DND-41 (cell line): ENCODE results near the gene VPS8.
"Not testable (repeated sequence)": the region's sequence is repeated elsewhere in the genome, so short reads cannot be mapped to it uniquely, and the experiment has no call there.

Experiments
- ATAC-seq: fragments of 200-7000 bp; cut with Tn5 transposase; 3 replicates; pipeline ENCODE4 v1.9.1; 2021; ENCODE audit warnings: low read depth; ENCODE audit not compliant: insufficient read depth
- DNase-seq: peaks from one replicate; pipeline ENCODE4 v3.0.0-alpha.2; 2020
- H2AFZ ChIP-seq: 2 replicates; pipeline ENCODE4 v1.6.0; 2012; ENCODE audit warnings: low read depth, low read length
- H3K27ac ChIP-seq: 2 replicates; pipeline ENCODE4 v1.5.1; 2012; ENCODE audit warnings: low read length, inconsistent platforms
- H3K27me3 ChIP-seq: fragments of 200-600 bp; sonication (generic); 2 replicates; pipeline ENCODE4 v1.6.0; 2012; ENCODE audit warnings: low read length, mild to moderate bottlenecking, inconsistent platforms; ENCODE audit not compliant: insufficient read depth, poor library complexity
- H3K36me3 ChIP-seq: 2 replicates; pipeline ENCODE4 v1.5.1; 2012; ENCODE audit warnings: low read length, inconsistent platforms; ENCODE audit not compliant: insufficient read depth
- H3K4me1 ChIP-seq: 2 replicates; pipeline ENCODE4 v1.5.1; 2012; ENCODE audit warnings: mild to moderate bottlenecking, low read length; ENCODE audit not compliant: insufficient read depth
- H3K4me2 ChIP-seq: 2 replicates; pipeline ENCODE4 v1.6.0; 2012; ENCODE audit warnings: mild to moderate bottlenecking, moderate library complexity, low read length, inconsistent platforms; ENCODE audit not compliant: insufficient read depth
- H3K4me3 ChIP-seq, 2 experiments: fragments of 200-600 bp in 1 of 2; shearing (Covaris generic) in 1 of 2; 2 replicates each; pipeline ENCODE4 v1.5.1; 2012 to 2016; ENCODE audit warnings: inconsistent platforms in 2 of 2, low read length in 2 of 2, mild to moderate bottlenecking in 2 of 2, low read depth in 1 of 2, moderate library complexity in 1 of 2
- H3K79me2 ChIP-seq: 2 replicates; pipeline ENCODE4 v1.6.0; 2012; ENCODE audit warnings: low read length, inconsistent platforms; ENCODE audit not compliant: insufficient read depth
- H3K9ac ChIP-seq: 2 replicates; pipeline ENCODE4 v1.6.0; 2012; ENCODE audit warnings: low read depth, mild to moderate bottlenecking, inconsistent platforms, low read length, moderate library complexity
- H3K9me3 ChIP-seq: 2 replicates; pipeline ENCODE4 v1.5.1; 2012; ENCODE audit warnings: low read length, moderate library complexity, mild to moderate bottlenecking, inconsistent platforms; ENCODE audit not compliant: insufficient read depth, severe bottlenecking
- H4K20me1 ChIP-seq: 2 replicates; pipeline ENCODE4 v1.6.0; 2012; ENCODE audit warnings: low read length; ENCODE audit not compliant: insufficient read depth
- EZH2 ChIP-seq: IDR thresholded peaks from 3 replicates; pipeline ENCODE4 v1.6.1; 2012; ENCODE audit warnings: borderline replicate concordance, low read depth, mild to moderate bottlenecking, moderate library complexity, low read length, inconsistent platforms; ENCODE audit not compliant: severe bottlenecking
- TF ChIP-seq, protein P1 (sequence below): IDR thresholded peaks from 2 replicates; pipeline ENCODE4 v1.5.1; 2012; ENCODE audit warnings: borderline replicate concordance, low read length, moderate library complexity, mild to moderate bottlenecking; ENCODE audit not compliant: poor library complexity, severe bottlenecking; ENCODE audit errors: extremely low read depth

VPS8 gene

DNA sequence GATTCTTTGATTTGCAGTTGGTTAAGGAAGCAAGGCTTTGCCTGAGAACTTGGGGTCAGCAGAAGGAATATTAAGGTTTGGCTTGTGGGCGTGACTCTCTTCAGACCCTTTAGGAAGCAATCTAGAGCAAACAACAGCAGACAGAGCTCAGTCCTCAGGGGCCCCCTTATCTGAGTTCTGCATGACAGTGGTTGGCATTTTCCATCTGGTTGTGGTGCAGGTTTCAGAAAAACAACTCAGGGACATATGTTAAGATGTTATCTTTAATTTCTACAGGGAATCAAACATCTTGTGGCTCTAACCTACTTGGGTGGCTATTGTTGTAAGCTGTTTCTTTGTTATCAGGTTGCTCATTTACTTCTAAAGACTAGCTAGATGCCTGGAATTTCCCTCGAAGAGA lies 141.4 kb downstream of the VPS8 start:
- no peak for ATAC-seq
- no peaks in the 10 kb centered on the region for H3K9me3 ChIP-seq
- no peak overlapping the region for H3K4me3 ChIP-seq

DNA sequence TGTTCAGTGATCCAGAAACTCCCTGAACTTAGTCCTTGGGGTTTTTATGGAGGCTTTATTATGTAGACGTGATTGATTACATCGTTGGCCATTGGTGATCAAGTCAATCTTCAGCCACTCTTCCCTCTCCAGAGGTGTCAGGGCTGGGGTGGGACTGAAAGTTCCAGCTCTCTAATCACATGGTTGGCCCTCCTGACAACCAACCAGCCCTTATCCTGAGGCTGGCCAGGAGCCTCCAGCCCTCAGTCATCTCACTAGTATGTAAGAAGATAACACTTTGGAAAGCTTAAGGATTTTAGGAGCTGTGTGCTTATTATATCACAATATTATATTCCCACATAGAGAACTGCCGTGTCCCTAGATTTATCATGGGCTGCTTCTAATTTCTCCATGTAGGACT lies 142.3 kb downstream of the VPS8 start:
- ATAC-seq: no peak

More for the DNA sequence above, 141.4 kb downstream of the VPS8 start:
- no peaks in the 10 kb centered on the region for H3K27me3 ChIP-seq
- no peaks in the 10 kb centered on the region for H3K79me2 ChIP-seq
- TF ChIP-seq, protein P1, sequence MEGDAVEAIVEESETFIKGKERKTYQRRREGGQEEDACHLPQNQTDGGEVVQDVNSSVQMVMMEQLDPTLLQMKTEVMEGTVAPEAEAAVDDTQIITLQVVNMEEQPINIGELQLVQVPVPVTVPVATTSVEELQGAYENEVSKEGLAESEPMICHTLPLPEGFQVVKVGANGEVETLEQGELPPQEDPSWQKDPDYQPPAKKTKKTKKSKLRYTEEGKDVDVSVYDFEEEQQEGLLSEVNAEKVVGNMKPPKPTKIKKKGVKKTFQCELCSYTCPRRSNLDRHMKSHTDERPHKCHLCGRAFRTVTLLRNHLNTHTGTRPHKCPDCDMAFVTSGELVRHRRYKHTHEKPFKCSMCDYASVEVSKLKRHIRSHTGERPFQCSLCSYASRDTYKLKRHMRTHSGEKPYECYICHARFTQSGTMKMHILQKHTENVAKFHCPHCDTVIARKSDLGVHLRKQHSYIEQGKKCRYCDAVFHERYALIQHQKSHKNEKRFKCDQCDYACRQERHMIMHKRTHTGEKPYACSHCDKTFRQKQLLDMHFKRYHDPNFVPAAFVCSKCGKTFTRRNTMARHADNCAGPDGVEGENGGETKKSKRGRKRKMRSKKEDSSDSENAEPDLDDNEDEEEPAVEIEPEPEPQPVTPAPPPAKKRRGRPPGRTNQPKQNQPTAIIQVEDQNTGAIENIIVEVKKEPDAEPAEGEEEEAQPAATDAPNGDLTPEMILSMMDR: no peak
- no peak for TF ChIP-seq EZH2
- H3K9ac ChIP-seq: no peak overlapping the region
- DNase-seq: no peak
- H3K4me1 ChIP-seq: no peaks in the 10 kb centered on the region
- no peaks in the 10 kb centered on the region for H4K20me1 ChIP-seq
- H2AFZ ChIP-seq: no peak overlapping the region
- peaks cover 9% of the 10 kb centered on the region; the same call in 1 of the 2 replicates for H3K36me3 ChIP-seq
- H3K27ac ChIP-seq: no peak overlapping the region
- H3K4me2 ChIP-seq: no peak overlapping the region

DNA sequence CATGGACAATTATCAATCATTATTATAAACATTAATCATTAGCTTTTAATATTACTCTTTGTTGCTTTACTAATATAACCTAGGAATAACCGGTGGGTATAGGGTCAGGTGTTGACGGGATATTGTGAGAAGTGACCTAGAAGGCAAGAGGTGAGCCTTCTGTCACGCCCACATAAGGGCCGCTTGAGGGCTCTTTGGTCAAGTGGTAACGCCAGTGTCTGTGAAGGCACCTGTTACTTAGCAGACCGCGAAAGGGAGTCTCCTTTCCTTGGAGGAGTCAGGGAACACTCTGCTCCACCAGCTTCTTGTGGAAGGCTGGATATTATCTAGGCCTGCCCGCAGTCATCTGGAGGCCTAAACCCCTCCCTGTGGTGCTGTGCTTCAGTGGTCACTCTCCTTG lies 142.9 kb downstream of the VPS8 start:
- not testable (repeated sequence) for H3K4me3 ChIP-seq, ATAC-seq, H3K9ac ChIP-seq

More for the DNA sequence above, 142.3 kb downstream of the VPS8 start:
- no peaks in the 10 kb centered on the region for H3K9me3 ChIP-seq
- no peaks in the 10 kb centered on the region for H3K79me2 ChIP-seq
- no peak for DNase-seq
- H3K4me3 ChIP-seq: no peak overlapping the region
- H3K4me2 ChIP-seq: no peak overlapping the region
- H3K4me1 ChIP-seq: no peaks in the 10 kb centered on the region
- no peaks in the 10 kb centered on the region for H4K20me1 ChIP-seq
- no peak overlapping the region for H2AFZ ChIP-seq
- peaks cover 10% of the 10 kb centered on the region; the same call in 1 of the 2 replicates for H3K36me3 ChIP-seq
- no peak overlapping the region for H3K9ac ChIP-seq
- no peak overlapping the region for H3K27ac ChIP-seq
- H3K27me3 ChIP-seq: no peaks in the 10 kb centered on the region
- TF ChIP-seq, protein P1: no peak
- TF ChIP-seq EZH2: no peak

DNA sequence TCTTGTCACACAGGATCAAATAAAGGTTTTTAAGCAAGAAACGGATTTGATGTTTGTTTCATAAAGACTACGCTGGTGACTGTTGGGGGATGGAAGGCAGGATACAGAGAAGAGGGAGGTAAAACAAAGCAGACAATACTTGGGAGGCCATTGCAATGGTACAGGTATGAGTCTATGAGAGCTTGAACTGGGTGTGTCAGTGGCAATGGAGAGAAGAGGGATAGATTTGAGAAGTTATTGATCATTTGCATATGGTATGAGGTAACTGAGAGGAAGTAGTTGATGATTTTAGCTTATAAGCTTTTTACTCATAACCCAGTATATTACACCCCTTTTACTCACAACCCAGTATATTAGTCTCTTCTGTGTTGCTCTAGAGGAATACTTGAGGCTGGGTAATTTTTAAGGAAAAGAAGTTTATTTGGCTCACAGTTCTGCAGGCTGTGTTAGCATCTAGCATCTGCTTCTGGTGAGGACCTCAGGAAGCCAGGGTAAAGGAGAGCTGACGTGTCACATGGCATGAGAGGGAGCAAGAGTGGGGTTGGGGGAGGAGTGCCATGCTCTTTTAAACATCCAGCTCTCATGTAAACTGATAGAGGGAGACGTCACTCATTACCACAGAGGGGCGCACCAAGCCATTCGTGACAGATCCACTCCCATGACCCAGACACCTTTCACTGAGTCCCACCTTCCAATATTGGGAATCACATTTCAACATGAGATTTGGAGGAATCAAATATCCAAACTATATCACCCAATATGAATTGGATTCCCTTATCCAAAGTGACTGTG lies 153.9 kb downstream of the VPS8 start:
- H3K79me2 ChIP-seq: no peaks in the 10 kb centered on the region
- H4K20me1 ChIP-seq: no peaks in the 10 kb centered on the region
- TF ChIP-seq, protein P1: no peak
- TF ChIP-seq EZH2: no peak
- H3K4me3 ChIP-seq: no peak overlapping the region
- H2AFZ ChIP-seq: no peak overlapping the region
- peaks cover 18% of the 10 kb centered on the region; the same call in 1 of the 2 replicates for H3K36me3 ChIP-seq
- no peak overlapping the region for H3K9ac ChIP-seq
- H3K4me1 ChIP-seq: no peaks in the 10 kb centered on the region
- no peaks in the 10 kb centered on the region for H3K9me3 ChIP-seq
- no peak for ATAC-seq
- no peak for DNase-seq
- H3K27ac ChIP-seq: no peak overlapping the region
- H3K4me2 ChIP-seq: no peak overlapping the region
- H3K27me3 ChIP-seq: no peaks in the 10 kb centered on the region

More for the DNA sequence above, 142.9 kb downstream of the VPS8 start:
- not testable (repeated sequence) for H3K27ac ChIP-seq, H3K9me3 ChIP-seq, H4K20me1 ChIP-seq, H3K36me3 ChIP-seq, DNase-seq, H3K4me2 ChIP-seq, H3K79me2 ChIP-seq, H3K27me3 ChIP-seq, H2AFZ ChIP-seq, H3K4me1 ChIP-seq
